Measurements from ENCODE around the gene GPR179.
"Not testable (repeated sequence)": the region's sequence is repeated elsewhere in the genome, so short reads cannot be mapped to it uniquely, and the experiment has no call there.

DNA sequence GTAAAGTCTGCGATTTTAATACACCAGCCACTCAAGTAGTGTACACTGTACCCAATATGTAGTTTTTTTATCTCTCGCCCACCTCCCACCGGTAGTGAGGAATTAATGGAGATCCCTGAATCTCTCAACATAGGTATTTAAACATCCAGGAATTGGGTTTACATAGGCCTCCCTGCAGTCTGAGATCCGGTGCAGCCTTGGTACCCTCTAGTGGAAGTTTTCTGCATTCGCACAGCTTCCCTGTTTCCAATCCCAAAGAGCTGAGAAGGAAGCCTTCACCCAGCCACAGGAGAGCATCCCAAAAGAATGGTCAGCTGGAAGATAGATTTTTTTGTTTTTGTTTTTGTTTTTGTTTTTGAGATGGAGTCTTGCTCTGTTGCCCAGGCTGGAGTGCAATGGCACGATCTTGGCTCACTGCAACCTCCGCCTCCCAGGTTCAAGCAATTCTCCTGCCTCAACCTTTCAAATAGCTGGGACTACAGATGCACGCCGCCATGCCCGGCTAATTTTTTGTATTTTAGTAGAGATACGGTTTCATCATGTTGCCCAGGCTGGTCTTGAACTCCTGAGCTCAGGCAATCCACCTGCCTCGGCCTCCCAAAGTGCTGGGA lies 55.4 kb downstream of the GPR179 start:
- TF ChIP-seq, protein P1, sequence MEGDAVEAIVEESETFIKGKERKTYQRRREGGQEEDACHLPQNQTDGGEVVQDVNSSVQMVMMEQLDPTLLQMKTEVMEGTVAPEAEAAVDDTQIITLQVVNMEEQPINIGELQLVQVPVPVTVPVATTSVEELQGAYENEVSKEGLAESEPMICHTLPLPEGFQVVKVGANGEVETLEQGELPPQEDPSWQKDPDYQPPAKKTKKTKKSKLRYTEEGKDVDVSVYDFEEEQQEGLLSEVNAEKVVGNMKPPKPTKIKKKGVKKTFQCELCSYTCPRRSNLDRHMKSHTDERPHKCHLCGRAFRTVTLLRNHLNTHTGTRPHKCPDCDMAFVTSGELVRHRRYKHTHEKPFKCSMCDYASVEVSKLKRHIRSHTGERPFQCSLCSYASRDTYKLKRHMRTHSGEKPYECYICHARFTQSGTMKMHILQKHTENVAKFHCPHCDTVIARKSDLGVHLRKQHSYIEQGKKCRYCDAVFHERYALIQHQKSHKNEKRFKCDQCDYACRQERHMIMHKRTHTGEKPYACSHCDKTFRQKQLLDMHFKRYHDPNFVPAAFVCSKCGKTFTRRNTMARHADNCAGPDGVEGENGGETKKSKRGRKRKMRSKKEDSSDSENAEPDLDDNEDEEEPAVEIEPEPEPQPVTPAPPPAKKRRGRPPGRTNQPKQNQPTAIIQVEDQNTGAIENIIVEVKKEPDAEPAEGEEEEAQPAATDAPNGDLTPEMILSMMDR (IDR thresholded peaks at IDR 0.05; ENCODE audit: insufficient read depth, low read length, poor library complexity, severe bottlenecking): not testable (repeated sequence)
- not testable (repeated sequence) for TF ChIP-seq EZH2phosphoT487 (conservative IDR thresholded peaks at IDR 0.05; ENCODE audit: low read length)

Data from SU-DHL-6 (cell line).